Ascending aorta (tissue), 2 donors: Measurements from ENCODE around the gene CHST1. TPM values are rescaled to one million over a fixed set of nuclear protein-coding genes. Genes with fewer than 3 reads are reported as not detected.

ENCODE experiments used
- DNase-seq, 2 donors: peaks; one replicate each; pipeline ENCODE4 v3.0.0-alpha.2; 2019; ENCODE audit warnings: low spot score in 2 of 2
- H3K27ac ChIP-seq, 2 donors: fragments of 200-600 bp; sonication (generic); one replicate each; pipeline ENCODE4 v1.5.1; 2016 to 2017; ENCODE audit warnings: mild to moderate bottlenecking in 1 of 2
- H3K27me3 ChIP-seq: fragments of 200-600 bp; sonication (generic); one replicate; pipeline ENCODE4 v1.5.1; 2017
- H3K36me3 ChIP-seq, 2 donors: fragments of 200-600 bp; sonication (generic); one replicate each; pipeline ENCODE4 v1.5.1; 2016
- H3K4me1 ChIP-seq, 2 donors: fragments of 200-600 bp; sonication (generic); one replicate each; pipeline ENCODE4 v1.5.1; 2016 to 2017; ENCODE audit warnings: mild to moderate bottlenecking in 1 of 2
- H3K4me3 ChIP-seq, 2 donors: fragments of 200-600 bp; sonication (generic); one replicate each; pipeline ENCODE4 v1.5.1; 2016 to 2017; ENCODE audit warnings: mild to moderate bottlenecking in 1 of 2
- H3K9me3 ChIP-seq, 2 donors: fragments of 200-600 bp; sonication (generic); one replicate each; pipeline ENCODE4 v1.5.1; 2016
- intact Hi-C: fragments of 100-400 bp; cut with DNase I; formaldehyde crosslinking; loops from one replicate; pipeline ENCODE4 v1.15.1; 2023
- total RNA-seq: library from RNA; depleted of rRNA; stranded (reverse); fragments of >200 nt; gene quantifications from one replicate; pipeline ENCODE4 v1.1.0, GENCODE V29; 2016
- TF ChIP-seq, protein P1 (sequence below), 3 experiments: fragments of 200-600 bp in 2 of 3; fragments of 450-650 bp in 1 of 3; sonication (generic) in 2 of 3; IDR thresholded peaks; one replicate each; pipeline ENCODE4 v1.5.1; 2016 to 2019; ENCODE audit warnings: antibody characterized with exemption in 3 of 3, mild to moderate bottlenecking in 1 of 3, moderate library complexity in 1 of 3

Gene CHST1
- total RNA-seq, 1 donor from 2014 or later: 40.2 TPM

DNA sequence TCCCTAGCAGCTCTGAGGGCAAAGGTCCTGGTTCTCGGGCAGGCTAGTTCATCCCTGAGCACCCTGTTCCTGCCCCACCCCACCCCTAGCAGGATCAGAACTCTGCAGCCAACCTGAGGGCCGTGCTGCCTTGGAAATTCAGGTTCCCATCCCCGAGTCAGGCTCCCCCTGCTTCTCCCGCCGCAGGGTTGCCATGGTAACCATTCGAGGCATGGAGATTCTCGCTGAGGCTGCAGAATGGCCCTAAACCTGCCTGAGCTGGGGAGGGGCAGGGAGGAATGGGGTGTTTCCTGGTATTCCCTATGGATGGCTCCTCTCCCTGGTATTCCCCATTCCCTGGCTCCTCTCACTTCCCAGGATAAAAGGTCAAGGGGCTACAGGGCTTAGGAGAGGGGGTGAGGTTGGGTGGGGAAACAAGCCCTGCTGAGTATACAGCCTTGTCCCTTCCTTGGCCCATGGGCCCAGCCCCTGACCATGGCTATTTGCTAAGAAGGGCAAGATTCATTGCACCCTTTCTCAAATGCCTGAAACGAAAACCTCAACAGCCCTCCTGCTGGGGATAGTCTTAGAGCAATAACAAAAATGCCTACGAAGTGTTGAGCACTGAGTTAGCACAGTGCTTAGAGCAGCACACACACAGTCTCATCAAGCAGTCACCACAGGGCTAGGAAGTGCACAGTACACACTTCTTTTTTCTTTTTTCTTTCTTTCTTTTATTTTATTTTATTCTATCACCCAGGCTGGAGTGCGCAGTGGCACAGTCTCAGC lies 58.7 kb downstream of the CHST1 start:
- Histone ChIP-seq H3K9me3 (no peaks in the 10 kb centered on the region), H3K27me3 (no peaks in the 10 kb centered on the region), H3K4me1 (no peaks in the 10 kb centered on the region), H3K4me3 (no peak overlapping the region), H3K36me3 (no peaks in the 10 kb centered on the region), H3K27ac (no peak overlapping the region)
- TF ChIP-seq, protein P1, sequence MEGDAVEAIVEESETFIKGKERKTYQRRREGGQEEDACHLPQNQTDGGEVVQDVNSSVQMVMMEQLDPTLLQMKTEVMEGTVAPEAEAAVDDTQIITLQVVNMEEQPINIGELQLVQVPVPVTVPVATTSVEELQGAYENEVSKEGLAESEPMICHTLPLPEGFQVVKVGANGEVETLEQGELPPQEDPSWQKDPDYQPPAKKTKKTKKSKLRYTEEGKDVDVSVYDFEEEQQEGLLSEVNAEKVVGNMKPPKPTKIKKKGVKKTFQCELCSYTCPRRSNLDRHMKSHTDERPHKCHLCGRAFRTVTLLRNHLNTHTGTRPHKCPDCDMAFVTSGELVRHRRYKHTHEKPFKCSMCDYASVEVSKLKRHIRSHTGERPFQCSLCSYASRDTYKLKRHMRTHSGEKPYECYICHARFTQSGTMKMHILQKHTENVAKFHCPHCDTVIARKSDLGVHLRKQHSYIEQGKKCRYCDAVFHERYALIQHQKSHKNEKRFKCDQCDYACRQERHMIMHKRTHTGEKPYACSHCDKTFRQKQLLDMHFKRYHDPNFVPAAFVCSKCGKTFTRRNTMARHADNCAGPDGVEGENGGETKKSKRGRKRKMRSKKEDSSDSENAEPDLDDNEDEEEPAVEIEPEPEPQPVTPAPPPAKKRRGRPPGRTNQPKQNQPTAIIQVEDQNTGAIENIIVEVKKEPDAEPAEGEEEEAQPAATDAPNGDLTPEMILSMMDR (IDR thresholded peaks at IDR 0.05): no peak
- intact Hi-C loops: no loop called here
- no peak for DNase-seq

DNA sequence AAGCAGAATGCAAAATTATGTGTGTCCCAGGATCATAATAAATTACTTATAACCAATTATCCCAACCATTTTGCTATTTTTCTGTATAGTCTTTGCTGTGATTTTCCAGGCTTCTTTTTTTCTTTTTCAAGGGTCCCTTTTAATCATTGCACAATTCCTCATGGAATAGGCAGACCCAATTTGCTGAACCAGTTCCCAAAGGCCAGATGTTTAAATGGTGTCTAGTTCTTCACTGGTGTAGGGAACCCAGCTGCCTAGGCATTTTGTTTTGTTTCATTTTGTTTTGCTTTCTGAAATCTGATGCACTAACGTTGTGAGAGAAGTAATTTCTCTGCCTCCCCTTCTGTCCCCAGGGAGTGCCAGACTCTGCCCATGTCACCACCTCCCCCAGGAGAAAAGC lies 60.4 kb downstream of the CHST1 start:
- H3K27ac ChIP-seq: no peak overlapping the region
- no peaks in the 10 kb centered on the region for H3K9me3 ChIP-seq
- no peak for DNase-seq
- H3K36me3 ChIP-seq: no peaks in the 10 kb centered on the region
- TF ChIP-seq, protein P1 (IDR thresholded peaks at IDR 0.05): no peak
- no peak overlapping the region for H3K4me3 ChIP-seq
- no peaks in the 10 kb centered on the region for H3K4me1 ChIP-seq
- no peaks in the 10 kb centered on the region for H3K27me3 ChIP-seq
- intact Hi-C loops: no loop called here

DNA sequence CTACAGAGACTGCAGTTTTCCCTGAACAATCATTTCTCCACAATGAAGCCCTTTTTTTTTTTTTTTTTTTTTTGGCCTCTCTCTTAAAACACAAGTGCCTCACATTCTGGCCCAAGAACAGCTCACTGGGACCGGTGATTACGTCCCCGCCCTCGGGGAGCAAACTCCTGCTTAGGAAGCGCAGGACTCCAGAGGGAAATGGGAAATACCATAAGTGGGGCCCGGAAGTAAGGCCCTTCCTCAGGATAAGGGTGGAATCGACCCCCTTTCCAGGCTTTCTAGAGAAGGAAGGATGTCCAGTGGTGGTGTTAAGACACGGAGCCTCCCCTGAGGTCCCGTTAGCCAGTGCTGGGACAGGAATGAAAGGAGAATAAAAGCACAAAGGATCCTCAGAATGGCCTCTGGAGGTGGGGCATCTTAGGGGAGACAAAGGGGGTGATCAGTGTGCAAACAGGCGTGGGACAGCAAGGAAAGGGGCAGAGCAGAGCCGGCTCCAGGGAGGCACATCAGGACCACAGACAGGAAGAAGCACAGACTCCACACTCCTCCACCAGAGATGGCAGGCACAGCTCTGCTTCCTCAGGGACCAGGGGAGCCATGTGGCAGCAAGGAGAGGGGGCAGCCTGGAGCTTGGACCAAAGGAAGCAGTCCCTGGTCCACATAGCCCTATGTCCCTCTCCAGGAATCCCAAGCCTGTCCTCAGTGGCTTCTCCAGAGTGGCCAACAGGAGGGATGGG lies 61.3 kb downstream of the CHST1 start:
- intact Hi-C loops: no loop called here

DNA sequence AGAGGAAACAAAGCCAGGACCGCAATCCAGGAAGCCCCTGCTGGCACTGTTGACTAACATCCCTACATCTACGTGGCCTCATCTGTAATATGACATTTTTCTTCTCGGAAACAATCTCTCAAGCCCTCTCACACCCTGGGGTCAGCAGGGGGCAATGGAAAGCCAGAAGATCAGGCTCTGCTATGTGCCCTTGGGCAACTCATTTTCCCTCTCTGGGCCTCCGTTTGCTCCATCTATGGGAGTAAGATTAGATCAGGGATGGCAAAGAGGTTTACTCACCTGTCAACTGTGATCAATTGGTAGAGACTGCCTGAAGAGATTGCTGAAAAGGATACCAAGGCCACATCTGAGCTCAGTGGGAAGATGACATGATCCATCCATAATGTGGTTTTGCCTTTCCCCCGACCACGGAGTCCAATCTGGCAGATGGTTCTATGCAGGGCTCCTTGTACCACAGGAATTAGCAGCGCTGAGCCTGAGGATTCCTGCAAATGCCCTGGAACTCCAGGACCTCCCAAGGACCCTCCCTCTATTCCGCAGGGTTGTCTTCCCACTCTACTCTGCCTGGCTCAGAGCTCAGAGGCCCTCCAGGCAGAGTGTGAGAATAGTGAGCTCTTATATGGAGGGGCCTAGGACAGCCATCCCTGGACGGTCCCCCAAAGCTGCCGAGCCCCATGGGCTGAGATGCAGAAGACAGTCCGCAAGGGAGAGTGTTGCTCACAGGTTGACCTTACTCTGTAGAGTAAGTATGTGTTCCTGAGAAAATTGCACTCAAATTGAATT lies 66.1 kb downstream of the CHST1 start:
- no peak for DNase-seq
- Histone ChIP-seq H3K27ac (no peak overlapping the region), H3K4me1 (no peaks in the 10 kb centered on the region), H3K4me3 (no peak overlapping the region), H3K36me3 (no peaks in the 10 kb centered on the region), H3K27me3 (no peaks in the 10 kb centered on the region), H3K9me3 (no peaks in the 10 kb centered on the region)
- intact Hi-C loops: no loop called here
- TF ChIP-seq, protein P1 (IDR thresholded peaks at IDR 0.05): no peak

More for the DNA sequence above, 61.3 kb downstream of the CHST1 start:
- Histone ChIP-seq H3K27ac (no peak overlapping the region), H3K4me1 (no peaks in the 10 kb centered on the region), H3K9me3 (no peaks in the 10 kb centered on the region), H3K36me3 (no peaks in the 10 kb centered on the region), H3K4me3 (no peak overlapping the region), H3K27me3 (no peaks in the 10 kb centered on the region)
- TF ChIP-seq, protein P1 (IDR thresholded peaks at IDR 0.05): no peak
- DNase-seq: no peak

Other genes starting within 250 kb of the CHST1 start
- 47.7 TPM for gene SLC35C1, start 139.5 kb upstream of the CHST1 start, total RNA-seq
- 29.6 TPM for gene CRY2, start 181.9 kb upstream of the CHST1 start, total RNA-seq
- 6.0 TPM for gene MAPK8IP1, start 220.0 kb upstream of the CHST1 start, total RNA-seq
- not detected for gene FREY1, start 241.6 kb upstream of the CHST1 start, total RNA-seq